Heart right ventricle (tissue), 16 donors: ENCODE measurements around the gene PSAT1. TPM values are rescaled to one million over a fixed set of nuclear protein-coding genes. Genes with fewer than 3 reads are reported as not detected.

ENCODE experiments used
- ATAC-seq, 8 donors: fragments of 200-7000 bp; cut with Tn5 transposase; one replicate each; pipeline ENCODE4 v1.9.1; 2020; ENCODE audit warnings: mild to moderate bottlenecking in 8 of 8, moderate library complexity in 8 of 8, moderate number of reproducible peaks in 1 of 8
- DNase-seq, 2 donors: peaks; one replicate each; pipeline ENCODE4 v3.0.0-alpha.2; 2020
- H3K27ac ChIP-seq, 10 donors: fragments of 200-600 bp; sonication (generic) in 2 of 10; one replicate each; pipeline versions ENCODE4 v1.5.0 to v1.8.0; 2020 to 2022; ENCODE audit warnings: mild to moderate bottlenecking in 3 of 10
- H3K27me3 ChIP-seq, 7 donors: fragments of 200-600 bp; one replicate each; pipeline ENCODE4 v1.8.0; 2021 to 2022; ENCODE audit warnings: mild to moderate bottlenecking in 2 of 7
- H3K36me3 ChIP-seq, 9 donors: fragments of 200-600 bp; sonication (generic) in 1 of 9; one replicate each; pipeline versions ENCODE4 v1.5.0 to v1.8.0; 2020 to 2022; ENCODE audit warnings: mild to moderate bottlenecking in 2 of 9
- H3K4me1 ChIP-seq, 9 donors: fragments of 200-600 bp; sonication (generic) in 1 of 9; one replicate each; pipeline versions ENCODE4 v1.5.0 to v1.8.0; 2020 to 2022; ENCODE audit warnings: mild to moderate bottlenecking in 4 of 9
- H3K4me3 ChIP-seq, 10 donors: fragments of 200-600 bp; sonication (generic) in 2 of 10; one replicate each; pipeline versions ENCODE4 v1.5.0 to v1.8.0; 2020 to 2022; ENCODE audit warnings: mild to moderate bottlenecking in 7 of 10, moderate library complexity in 2 of 10
- H3K9me3 ChIP-seq, 11 donors: fragments of 200-600 bp in 10 of 11; sonication (generic) in 2 of 11; one replicate each; pipeline versions ENCODE4 v1.5.0 to v1.8.0; 2013 to 2022; ENCODE audit warnings: mild to moderate bottlenecking in 2 of 11, control low read depth in 1 of 11, moderate library complexity in 1 of 11
- CTCF ChIP-seq, 9 donors: fragments of 200-600 bp; sonication (generic) in 2 of 9; IDR thresholded peaks; one replicate each; pipeline versions ENCODE4 v1.5.0 to v1.8.0; 2021 to 2022; ENCODE audit warnings: antibody characterized with exemption in 9 of 9, mild to moderate bottlenecking in 5 of 9, moderate library complexity in 1 of 9
- WGBS, 2 donors: extraction: QIAGEN DNeasy Blood & Tissue Kit; methylation state at CpG; one replicate each; pipeline ENCODE4 v1.1.7; 2013; ENCODE audit warnings: inconsistent platforms in 1 of 2; 5-methylcytosine and 5-hydroxymethylcytosine counted together
- intact Hi-C, 10 donors: fragments of 100-400 bp; cut with DNase I; formaldehyde crosslinking; loops; one replicate each; pipeline versions ENCODE4 v1.11.1 to v1.14.2; 2022
- polyA plus RNA-seq, 2 donors: library from polyadenylated mRNA; stranded (reverse); fragments of 200-250 nt; gene quantifications; one replicate each; pipeline ENCODE4 v1.2.3, GENCODE V29; 2013
- total RNA-seq, 10 donors: library from RNA; stranded (reverse); fragmentation: NEBNext Ultra II Directional in 3 of 10; extraction: Animal tissue kit (Norgen Biotek cat#: 25700) in 3 of 10; gene quantifications; one replicate each; pipeline versions ENCODE4 v1.2.1 to v1.2.4, GENCODE V29; 2021 to 2023
- donor health status: Arrhythmogenic right ventricular cardiomyopathy.
- donor health status: ischemic (EF 13 %, LVEDD 7.1; RV severe dilation, severe dysfunction).
- donor health status: healthy with polysubstance abuse.
- donor health status: DM: no; HTN: yes; CAD: no.
- donor health status: DM: no; HTN: no; CAD: no.
- donor health status: ischemic (EF 25% LVEDD 6.9; RV normal size, moderate dysfunction).
- donor health status: ischemic (EF 25% LVEDD 5.7; RV mildly dilated, moderate dysfunction).
- donor health status: healthy.
- donor health status: DM: yes; HTN: yes; CAD: no.
- donor health status: Ischemic cardiomyopathy.
- donor health status: ischemic (EF 35%, LVEDD 5.7; RV mildly dilated, moderate dysfunction).
- donor health status: nonischemic (EF 11% LVEDD 7.7; RV severe dilation, severe dysfunction).
- donor health status: DM: yes; HTN: yes; CAD: no.
- donor health status: PGD.
- donor health status: ischemic (EF 29% LVEDD 5.4; RV normal size, mild dysfunction).
- donor health status: nonischemic (EF 23%, LVEDD 6.1; RV moderate dilation, normal function).

PSAT1 gene
- total and polyA plus RNA-seq, 12 donors = 0.28 to 4.0 (median 0.56) TPM; not detected in 1

- no peak for TF ChIP-seq CTCF (IDR thresholded peaks at IDR 0.05)
- DNase-seq = no peak
- Histone ChIP-seq H3K9me3 (no peaks in the 10 kb centered on the region), H3K4me1 (no peaks in the 10 kb centered on the region), H3K27me3 (no peaks in the 10 kb centered on the region), H3K4me3 (no peak overlapping the region), H3K36me3 (peaks cover 0 to 69% (median 12%) of the 10 kb centered on the region in 9 donors), H3K27ac (no peak overlapping the region)
- ATAC-seq = no peak
- intact Hi-C loops = loop anchor here in 1 of 10 donors (10.0 kb wide), 1 partner anchor 95 kb away; no protein-coding TSS in a partner anchor
Observed at GRCh38 chr9:78269784-78270183, 27.1 kb upstream of the PSAT1 start.

GRCh38 chr9:78272307-78272706 lies 24.6 kb upstream of the PSAT1 start:
- DNase-seq (no peak), ATAC-seq (no peak)
- intact Hi-C loops = no loop called here
- no peak for TF ChIP-seq CTCF (IDR thresholded peaks at IDR 0.05)
- Histone ChIP-seq H3K4me1 (no peaks in the 10 kb centered on the region), H3K4me3 (no peak overlapping the region), H3K36me3 (peaks cover 0 to 45% (median 0%) of the 10 kb centered on the region in 9 donors), H3K9me3 (no peaks in the 10 kb centered on the region), H3K27me3 (no peaks in the 10 kb centered on the region), H3K27ac (no peak overlapping the region)

- no peak for ATAC-seq
- no peak for TF ChIP-seq CTCF (IDR thresholded peaks at IDR 0.05)
- peaks cover 0 to 4% (median 0%) of the 10 kb centered on the region in 9 donors for H3K4me1 ChIP-seq
- H3K9me3 ChIP-seq = no peaks in the 10 kb centered on the region
- intact Hi-C loops = no loop called here
- H3K27me3 ChIP-seq = no peaks in the 10 kb centered on the region
- H3K36me3 ChIP-seq = peaks cover 0 to 30% (median 0%) of the 10 kb centered on the region in 9 donors
- DNase-seq = no peak
- 81 to 90% methylated on average over 3 of the region's 3 CpGs for WGBS, 2 donors
- H3K27ac ChIP-seq = no peak overlapping the region
- no peak overlapping the region for H3K4me3 ChIP-seq
Observed at GRCh38 chr9:78273761-78274160, 23.2 kb upstream of the PSAT1 start.

- Histone ChIP-seq H3K9me3 (no peaks in the 10 kb centered on the region), H3K27ac (no peak overlapping the region), H3K4me3 (no peak overlapping the region), H3K4me1 (peaks cover 0 to 16% (median 3%) of the 10 kb centered on the region in 9 donors), H3K27me3 (no peaks in the 10 kb centered on the region), H3K36me3 (no peaks in the 10 kb centered on the region)
- no peak for TF ChIP-seq CTCF (IDR thresholded peaks at IDR 0.05)
- ATAC-seq (peak in 5 of 8 donors; percentile 26 to 84 (median 51)), DNase-seq (no peak)
- intact Hi-C loops = no loop called here
- 74 to 76% methylated on average over 5 of the region's 5 CpGs for WGBS, 2 donors
Observed at GRCh38 chr9:78278177-78278777, 18.6 kb upstream of the PSAT1 start.
